ENCODE results near the gene CXXC4.

Gene CXXC4

GRCh38 chr4:104451573-104451972 lies 43.1 kb downstream of the CXXC4 start:
- Histone ChIP-seq H3K9me3 (ENCODE audit: control insufficient read depth, low read length) (no peaks in the 10 kb centered on the region), H3K36me3 (ENCODE audit: control insufficient read depth, insufficient read depth, low read length) (no peaks in the 10 kb centered on the region), H3K4me1 (ENCODE audit: control insufficient read depth, insufficient read depth, low read length, poor library complexity, severe bottlenecking) (no peaks in the 10 kb centered on the region), H3K27ac (ENCODE audit: low read depth, low read length, severe bottlenecking) (no peak overlapping the region), H3K4me3 (ENCODE audit: extremely low read depth, insufficient read depth, low read length, poor library complexity, severe bottlenecking) (no peak overlapping the region)
- WGBS, 2 experiments (ENCODE audit: insufficient coverage in 2 of 2): 57% methylated on average over 1 of the region's 1 CpG; no CpG with 5 or more reads in 1 of the 2 experiments

GRCh38 chr4:104449537-104449936 lies 45.2 kb downstream of the CXXC4 start:
- H3K27ac ChIP-seq (ENCODE audit: low read depth, low read length, severe bottlenecking): no peak overlapping the region
- no peaks in the 10 kb centered on the region for H3K36me3 ChIP-seq (ENCODE audit: control insufficient read depth, insufficient read depth, low read length)
- H3K4me1 ChIP-seq (ENCODE audit: control insufficient read depth, insufficient read depth, low read length, poor library complexity, severe bottlenecking): no peaks in the 10 kb centered on the region
- H3K9me3 ChIP-seq (ENCODE audit: control insufficient read depth, low read length): no peaks in the 10 kb centered on the region
- no peak overlapping the region for H3K4me3 ChIP-seq (ENCODE audit: extremely low read depth, insufficient read depth, low read length, poor library complexity, severe bottlenecking)
- no CpG with 5 or more reads among the region's 3 CpGs for WGBS, 2 experiments (ENCODE audit: insufficient coverage in 2 of 2)

GRCh38 chr4:104447294-104447693 lies 47.4 kb downstream of the CXXC4 start:
- peak overlapping the region; percentile 47 for H3K27ac ChIP-seq (ENCODE audit: low read depth, low read length, severe bottlenecking)
- 60 to 70% methylated on average over 1 to 2 of the region's 2 CpGs for WGBS, 2 experiments (ENCODE audit: insufficient coverage in 2 of 2)

GRCh38 chr4:104446431-104447278 lies 48.0 kb downstream of the CXXC4 start:
- Histone ChIP-seq H3K9me3 (ENCODE audit: control insufficient read depth, low read length) (no peaks in the 10 kb centered on the region), H3K4me3 (ENCODE audit: extremely low read depth, insufficient read depth, low read length, poor library complexity, severe bottlenecking) (no peak overlapping the region), H3K27ac (ENCODE audit: low read depth, low read length, severe bottlenecking) (peak overlapping the region; percentile 47), H3K4me1 (ENCODE audit: control insufficient read depth, insufficient read depth, low read length, poor library complexity, severe bottlenecking) (no peaks in the 10 kb centered on the region), H3K36me3 (ENCODE audit: control insufficient read depth, insufficient read depth, low read length) (no peaks in the 10 kb centered on the region)
- 43 to 62% methylated on average over 2 of the region's 5 CpGs for WGBS, 2 experiments (ENCODE audit: insufficient coverage in 2 of 2)

More at GRCh38 chr4:104447294-104447693, 47.4 kb downstream of the CXXC4 start:
- H3K4me1 ChIP-seq (ENCODE audit: control insufficient read depth, insufficient read depth, low read length, poor library complexity, severe bottlenecking): no peaks in the 10 kb centered on the region
- no peaks in the 10 kb centered on the region for H3K9me3 ChIP-seq (ENCODE audit: control insufficient read depth, low read length)
- H3K36me3 ChIP-seq (ENCODE audit: control insufficient read depth, insufficient read depth, low read length): no peaks in the 10 kb centered on the region
- H3K4me3 ChIP-seq (ENCODE audit: extremely low read depth, insufficient read depth, low read length, poor library complexity, severe bottlenecking): no peak overlapping the region

GRCh38 chr4:104444685-104445084 lies 50.0 kb downstream of the CXXC4 start:
- H3K36me3 ChIP-seq (ENCODE audit: control insufficient read depth, insufficient read depth, low read length): no peaks in the 10 kb centered on the region
- WGBS, 2 experiments (ENCODE audit: insufficient coverage in 2 of 2): no CpG with 5 or more reads among the region's 2 CpGs

GRCh38 chr4:104436542-104436941 lies 58.2 kb downstream of the CXXC4 start:
- no peaks in the 10 kb centered on the region for H3K4me1 ChIP-seq (ENCODE audit: control insufficient read depth, insufficient read depth, low read length, poor library complexity, severe bottlenecking)
- H3K4me3 ChIP-seq (ENCODE audit: extremely low read depth, insufficient read depth, low read length, poor library complexity, severe bottlenecking): no peak overlapping the region
- WGBS, 2 experiments (ENCODE audit: insufficient coverage in 2 of 2): 90 to 91% methylated on average over 2 of the region's 2 CpGs
- H3K27ac ChIP-seq (ENCODE audit: low read depth, low read length, severe bottlenecking): no peak overlapping the region
- H3K9me3 ChIP-seq (ENCODE audit: control insufficient read depth, low read length): no peaks in the 10 kb centered on the region
- H3K36me3 ChIP-seq (ENCODE audit: control insufficient read depth, insufficient read depth, low read length): no peaks in the 10 kb centered on the region

More at GRCh38 chr4:104444685-104445084, 50.0 kb downstream of the CXXC4 start:
- Histone ChIP-seq H3K4me1 (ENCODE audit: control insufficient read depth, insufficient read depth, low read length, poor library complexity, severe bottlenecking) (no peaks in the 10 kb centered on the region), H3K4me3 (ENCODE audit: extremely low read depth, insufficient read depth, low read length, poor library complexity, severe bottlenecking) (no peak overlapping the region), H3K27ac (ENCODE audit: low read depth, low read length, severe bottlenecking) (no peak overlapping the region), H3K9me3 (ENCODE audit: control insufficient read depth, low read length) (no peaks in the 10 kb centered on the region)

- H3K9me3 ChIP-seq (ENCODE audit: control insufficient read depth, low read length): no peaks in the 10 kb centered on the region
- no peaks in the 10 kb centered on the region for H3K36me3 ChIP-seq (ENCODE audit: control insufficient read depth, insufficient read depth, low read length)
- H3K4me3 ChIP-seq (ENCODE audit: extremely low read depth, insufficient read depth, low read length, poor library complexity, severe bottlenecking): no peak overlapping the region
- peaks cover 3% of the 10 kb centered on the region for H3K4me1 ChIP-seq (ENCODE audit: control insufficient read depth, insufficient read depth, low read length, poor library complexity, severe bottlenecking)
- WGBS, 2 experiments (ENCODE audit: insufficient coverage in 2 of 2): 79 to 100% methylated on average over 2 of the region's 2 CpGs
- H3K27ac ChIP-seq (ENCODE audit: low read depth, low read length, severe bottlenecking): no peak overlapping the region
These were observed 65.4 kb downstream of the CXXC4 start for GRCh38 chr4:104429150-104429741.

GRCh38 chr4:104425948-104426347 lies 68.7 kb downstream of the CXXC4 start:
- H3K4me3 ChIP-seq (ENCODE audit: extremely low read depth, insufficient read depth, low read length, poor library complexity, severe bottlenecking): no peak overlapping the region
- H3K9me3 ChIP-seq (ENCODE audit: control insufficient read depth, low read length): no peaks in the 10 kb centered on the region
- H3K36me3 ChIP-seq (ENCODE audit: control insufficient read depth, insufficient read depth, low read length): no peaks in the 10 kb centered on the region
- WGBS, 2 experiments (ENCODE audit: insufficient coverage in 2 of 2): 92 to 100% methylated on average over 1 to 2 of the region's 2 CpGs
- H3K27ac ChIP-seq (ENCODE audit: low read depth, low read length, severe bottlenecking): no peak overlapping the region
- peaks cover 9% of the 10 kb centered on the region for H3K4me1 ChIP-seq (ENCODE audit: control insufficient read depth, insufficient read depth, low read length, poor library complexity, severe bottlenecking)

- no peaks in the 10 kb centered on the region for H3K36me3 ChIP-seq (ENCODE audit: control insufficient read depth, insufficient read depth, low read length)
- no peak overlapping the region for H3K27ac ChIP-seq (ENCODE audit: low read depth, low read length, severe bottlenecking)
- 72 to 85% methylated on average over 5 to 8 of the region's 8 CpGs for WGBS, 2 experiments (ENCODE audit: insufficient coverage in 2 of 2)
- no peak overlapping the region for H3K4me3 ChIP-seq (ENCODE audit: extremely low read depth, insufficient read depth, low read length, poor library complexity, severe bottlenecking)
- peaks cover 17% of the 10 kb centered on the region for H3K4me1 ChIP-seq (ENCODE audit: control insufficient read depth, insufficient read depth, low read length, poor library complexity, severe bottlenecking)
- H3K9me3 ChIP-seq (ENCODE audit: control insufficient read depth, low read length): no peaks in the 10 kb centered on the region
These were observed 69.7 kb downstream of the CXXC4 start for GRCh38 chr4:104424989-104425388.

GRCh38 chr4:104424475-104424941 lies 70.2 kb downstream of the CXXC4 start:
- Histone ChIP-seq H3K4me1 (ENCODE audit: control insufficient read depth, insufficient read depth, low read length, poor library complexity, severe bottlenecking) (peaks cover 17% of the 10 kb centered on the region), H3K4me3 (ENCODE audit: extremely low read depth, insufficient read depth, low read length, poor library complexity, severe bottlenecking) (no peak overlapping the region), H3K9me3 (ENCODE audit: control insufficient read depth, low read length) (no peaks in the 10 kb centered on the region), H3K36me3 (ENCODE audit: control insufficient read depth, insufficient read depth, low read length) (no peaks in the 10 kb centered on the region), H3K27ac (ENCODE audit: low read depth, low read length, severe bottlenecking) (no peak overlapping the region)
- WGBS, 2 experiments (ENCODE audit: insufficient coverage in 2 of 2): 54 to 67% methylated on average over 3 of the region's 7 CpGs

GRCh38 chr4:104421566-104421965 lies 73.1 kb downstream of the CXXC4 start:
- H3K4me1 ChIP-seq (ENCODE audit: control insufficient read depth, insufficient read depth, low read length, poor library complexity, severe bottlenecking): peaks cover 17% of the 10 kb centered on the region
- 100% methylated on average over 1 of the region's 2 CpGs; no CpG with 5 or more reads in 1 of the 2 experiments for WGBS, 2 experiments (ENCODE audit: insufficient coverage in 2 of 2)

More at GRCh38 chr4:104421566-104421965, 73.1 kb downstream of the CXXC4 start:
- peak overlapping the region; percentile 86 for H3K27ac ChIP-seq (ENCODE audit: low read depth, low read length, severe bottlenecking)
- H3K9me3 ChIP-seq (ENCODE audit: control insufficient read depth, low read length): no peaks in the 10 kb centered on the region
- no peak overlapping the region for H3K4me3 ChIP-seq (ENCODE audit: extremely low read depth, insufficient read depth, low read length, poor library complexity, severe bottlenecking)
- H3K36me3 ChIP-seq (ENCODE audit: control insufficient read depth, insufficient read depth, low read length): no peaks in the 10 kb centered on the region
